ENCODE results near the gene RTF1.

DNA sequence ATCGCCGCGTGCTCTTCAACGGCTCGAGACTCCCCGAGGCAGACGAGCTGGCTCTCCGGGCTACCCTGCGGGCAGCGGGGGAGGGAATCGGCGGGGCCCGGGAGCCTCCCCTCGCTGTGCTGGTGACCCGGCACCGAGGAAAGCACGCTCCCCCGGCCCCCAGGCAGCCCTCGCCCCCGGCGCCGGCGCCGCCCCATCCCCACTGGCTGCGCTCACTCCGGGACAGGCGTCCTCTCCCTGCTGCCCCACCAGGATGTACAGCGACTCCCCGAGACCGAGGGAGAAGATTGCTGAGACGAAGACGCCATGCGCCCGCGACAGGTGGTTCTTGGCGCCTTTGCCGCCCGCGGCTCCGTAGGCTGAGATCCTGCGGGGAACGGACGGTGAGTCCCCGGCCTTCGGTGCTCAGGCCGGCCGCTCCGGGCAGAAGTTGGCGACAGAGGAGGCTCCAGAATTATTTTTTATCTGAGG is 95.0 kb downstream of the RTF1 start:
- TF ChIP-seq, protein P1, sequence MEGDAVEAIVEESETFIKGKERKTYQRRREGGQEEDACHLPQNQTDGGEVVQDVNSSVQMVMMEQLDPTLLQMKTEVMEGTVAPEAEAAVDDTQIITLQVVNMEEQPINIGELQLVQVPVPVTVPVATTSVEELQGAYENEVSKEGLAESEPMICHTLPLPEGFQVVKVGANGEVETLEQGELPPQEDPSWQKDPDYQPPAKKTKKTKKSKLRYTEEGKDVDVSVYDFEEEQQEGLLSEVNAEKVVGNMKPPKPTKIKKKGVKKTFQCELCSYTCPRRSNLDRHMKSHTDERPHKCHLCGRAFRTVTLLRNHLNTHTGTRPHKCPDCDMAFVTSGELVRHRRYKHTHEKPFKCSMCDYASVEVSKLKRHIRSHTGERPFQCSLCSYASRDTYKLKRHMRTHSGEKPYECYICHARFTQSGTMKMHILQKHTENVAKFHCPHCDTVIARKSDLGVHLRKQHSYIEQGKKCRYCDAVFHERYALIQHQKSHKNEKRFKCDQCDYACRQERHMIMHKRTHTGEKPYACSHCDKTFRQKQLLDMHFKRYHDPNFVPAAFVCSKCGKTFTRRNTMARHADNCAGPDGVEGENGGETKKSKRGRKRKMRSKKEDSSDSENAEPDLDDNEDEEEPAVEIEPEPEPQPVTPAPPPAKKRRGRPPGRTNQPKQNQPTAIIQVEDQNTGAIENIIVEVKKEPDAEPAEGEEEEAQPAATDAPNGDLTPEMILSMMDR (IDR thresholded peaks at IDR 0.05; ENCODE audit: low read depth, low read length, poor library complexity, severe bottlenecking): no peak
- TF ChIP-seq EZH2phosphoT487 (IDR thresholded peaks at IDR 0.05; ENCODE audit: borderline replicate concordance, low read length): no peak

Measured in DOHH2 (cell line).